H1 (cell line): ENCODE measurements around the gene HORMAD2. TPM values are rescaled to one million over a fixed set of nuclear protein-coding genes. Genes with fewer than 3 reads are reported as not detected.

Source experiments
- HDAC6 ChIP-seq: IDR thresholded peaks from one replicate; pipeline ENCODE4 v1.7.1; 2012; ENCODE audit warnings: low read depth, mild to moderate bottlenecking, inconsistent platforms, low read length, moderate library complexity
- polyA plus RNA-seq, 7 experiments: library from polyadenylated mRNA; depleted of rRNA in 3 of 7; stranded (reverse) in 5 of 7; unstranded in 2 of 7; fragments of >200 nt in 5 of 7; fragments of 200-250 nt in 2 of 7; gene quantifications; 1 replicate in 5 of 7; 2 replicates in 1 of 7; 4 replicates in 1 of 7; pipeline versions ENCODE4 v1.2.1 to v1.2.3, GENCODE V29; 2011 to 2013; ENCODE audit warnings: missing spikeins in 2 of 7, mixed read lengths in 2 of 7
- total RNA-seq: library from RNA; stranded (reverse); fragmentation: NEBNext Ultra II Directional; extraction: Animal tissue kit (Norgen Biotek cat#: 25700); gene quantifications from 2 replicates; pipeline ENCODE4 v1.2.1, GENCODE V29; 2021

Gene HORMAD2
- total and polyA plus RNA-seq, 2 of the 8 experiments (the other 6 are each of a cell fraction or from before 2014, with no cell fraction given) = 0.03 TPM; not detected in 1

DNA sequence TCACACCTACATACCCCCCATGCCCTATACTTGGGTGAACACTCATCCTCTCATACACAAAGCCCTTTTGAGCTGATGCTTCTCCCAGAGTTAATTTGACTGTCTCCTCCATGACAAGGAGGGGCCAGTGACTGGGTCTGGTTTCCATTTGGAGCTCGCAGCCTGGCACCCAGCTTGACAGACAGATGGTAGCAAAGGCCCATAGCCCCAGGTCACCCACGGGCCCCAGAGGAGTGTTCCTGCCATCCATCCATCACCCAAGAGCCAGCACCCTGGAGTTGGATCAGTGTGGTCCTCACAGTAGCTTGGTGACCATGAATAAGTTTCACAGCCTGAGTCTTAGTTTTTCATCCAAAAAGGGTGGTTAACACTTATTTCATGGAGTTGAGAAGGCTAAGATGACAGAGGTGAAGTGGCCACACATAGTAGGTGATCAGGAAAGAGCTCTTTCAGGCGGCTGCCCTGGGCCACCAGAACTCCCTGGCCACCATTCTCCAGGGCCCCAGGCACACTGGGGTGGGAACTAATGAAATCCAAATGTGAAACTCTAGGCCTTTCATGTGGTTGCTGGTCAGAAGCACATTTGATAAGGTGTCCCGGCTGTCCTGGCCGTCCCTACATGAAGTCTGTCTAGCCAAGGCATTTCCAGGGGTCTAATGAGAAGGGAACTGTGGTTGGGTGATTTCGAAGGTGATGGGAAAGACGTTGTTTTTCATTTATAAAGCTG, 123.9 kb downstream of the HORMAD2 start (continued):
- no peak for TF ChIP-seq HDAC6
